ENCODE measurements around the gene HHAT.

DNA sequence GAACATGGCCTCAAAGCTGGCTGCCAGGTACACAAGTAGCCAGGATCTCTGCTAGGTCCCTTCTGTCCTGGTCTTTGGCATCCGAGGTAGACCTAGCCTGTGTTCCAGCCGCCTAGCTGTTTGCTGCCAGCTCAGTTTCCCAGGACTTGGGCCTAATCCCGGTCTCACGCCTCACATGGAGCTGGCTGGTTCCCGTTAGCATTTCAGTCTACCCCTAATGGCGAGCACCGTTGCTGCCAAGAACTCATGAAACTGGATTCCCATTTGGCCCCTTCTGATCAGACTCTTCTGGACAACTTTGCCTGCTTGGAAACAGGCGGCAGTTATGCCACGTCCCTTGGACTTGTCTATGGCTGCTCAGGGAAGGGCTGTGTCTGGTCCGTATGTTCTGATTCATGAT lies 26.2 kb upstream of the HHAT start:
- TF ChIP-seq, protein P1, sequence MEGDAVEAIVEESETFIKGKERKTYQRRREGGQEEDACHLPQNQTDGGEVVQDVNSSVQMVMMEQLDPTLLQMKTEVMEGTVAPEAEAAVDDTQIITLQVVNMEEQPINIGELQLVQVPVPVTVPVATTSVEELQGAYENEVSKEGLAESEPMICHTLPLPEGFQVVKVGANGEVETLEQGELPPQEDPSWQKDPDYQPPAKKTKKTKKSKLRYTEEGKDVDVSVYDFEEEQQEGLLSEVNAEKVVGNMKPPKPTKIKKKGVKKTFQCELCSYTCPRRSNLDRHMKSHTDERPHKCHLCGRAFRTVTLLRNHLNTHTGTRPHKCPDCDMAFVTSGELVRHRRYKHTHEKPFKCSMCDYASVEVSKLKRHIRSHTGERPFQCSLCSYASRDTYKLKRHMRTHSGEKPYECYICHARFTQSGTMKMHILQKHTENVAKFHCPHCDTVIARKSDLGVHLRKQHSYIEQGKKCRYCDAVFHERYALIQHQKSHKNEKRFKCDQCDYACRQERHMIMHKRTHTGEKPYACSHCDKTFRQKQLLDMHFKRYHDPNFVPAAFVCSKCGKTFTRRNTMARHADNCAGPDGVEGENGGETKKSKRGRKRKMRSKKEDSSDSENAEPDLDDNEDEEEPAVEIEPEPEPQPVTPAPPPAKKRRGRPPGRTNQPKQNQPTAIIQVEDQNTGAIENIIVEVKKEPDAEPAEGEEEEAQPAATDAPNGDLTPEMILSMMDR (conservative IDR thresholded peaks at IDR 0.05; ENCODE audit: low read length) = no peak
- no peak for TF ChIP-seq EZH2phosphoT487 (IDR thresholded peaks at IDR 0.05; ENCODE audit: borderline replicate concordance)

Data from Loucy (cell line).